22Rv1 (cell line): ENCODE data around the gene TNXB.

ENCODE experiments used
- H3K27ac ChIP-seq: fragments of 450-650 bp; 2 replicates; pipeline ENCODE4 v1.5.1; 2017
- CTCF ChIP-seq: fragments of 450-650 bp; IDR thresholded peaks from 2 replicates; pipeline ENCODE4 v1.5.1; 2017; ENCODE audit warnings: mild to moderate bottlenecking
- ZFX ChIP-seq: fragments of 450-650 bp; IDR thresholded peaks from 2 replicates; pipeline ENCODE4 v1.6.1; 2017; ENCODE audit warnings: antibody characterized with exemption, borderline replicate concordance

Gene TNXB

GRCh38 chr6:32096087-32096393 is 13.1 kb downstream of the TNXB start:
- H3K27ac ChIP-seq = no peak overlapping the region
- TF ChIP-seq CTCF (no peak), ZFX (no peak)

- TF ChIP-seq CTCF (peak; percentile 16; the same call in 1 of the 2 replicates), ZFX (no peak)
Observed at GRCh38 chr6:32095338-32096086, 13.6 kb downstream of the TNXB start.

GRCh38 chr6:32092760-32093497 is 16.2 kb downstream of the TNXB start:
- no peak overlapping the region for H3K27ac ChIP-seq
- TF ChIP-seq ZFX (no peak), CTCF (no peak)

More at GRCh38 chr6:32095338-32096086, 13.6 kb downstream of the TNXB start:
- no peak overlapping the region for H3K27ac ChIP-seq

GRCh38 chr6:32089082-32089828 is 19.9 kb downstream of the TNXB start:
- no peak overlapping the region for H3K27ac ChIP-seq
- TF ChIP-seq CTCF = no peak

- no peak overlapping the region for H3K27ac ChIP-seq
- TF ChIP-seq CTCF (no peak), ZFX (no peak)
Observed at GRCh38 chr6:32088487-32089049, 20.6 kb downstream of the TNXB start.

GRCh38 chr6:32087574-32088486 is 21.3 kb downstream of the TNXB start:
- no peak for TF ChIP-seq ZFX
- peak; percentile 67 for TF ChIP-seq CTCF
- no peak overlapping the region for H3K27ac ChIP-seq
